GM12873 (cell line): ENCODE results near the gene ILK.

Experiments
- TF ChIP-seq, protein P1 (sequence below): IDR thresholded peaks from 2 replicates; pipeline ENCODE4 v1.5.1; 2012; ENCODE audit warnings: low read depth, mild to moderate bottlenecking, moderate library complexity, low read length, control low read depth; ENCODE audit not compliant: insufficient read depth; ENCODE audit errors: missing control alignments

The ILK gene

DNA sequence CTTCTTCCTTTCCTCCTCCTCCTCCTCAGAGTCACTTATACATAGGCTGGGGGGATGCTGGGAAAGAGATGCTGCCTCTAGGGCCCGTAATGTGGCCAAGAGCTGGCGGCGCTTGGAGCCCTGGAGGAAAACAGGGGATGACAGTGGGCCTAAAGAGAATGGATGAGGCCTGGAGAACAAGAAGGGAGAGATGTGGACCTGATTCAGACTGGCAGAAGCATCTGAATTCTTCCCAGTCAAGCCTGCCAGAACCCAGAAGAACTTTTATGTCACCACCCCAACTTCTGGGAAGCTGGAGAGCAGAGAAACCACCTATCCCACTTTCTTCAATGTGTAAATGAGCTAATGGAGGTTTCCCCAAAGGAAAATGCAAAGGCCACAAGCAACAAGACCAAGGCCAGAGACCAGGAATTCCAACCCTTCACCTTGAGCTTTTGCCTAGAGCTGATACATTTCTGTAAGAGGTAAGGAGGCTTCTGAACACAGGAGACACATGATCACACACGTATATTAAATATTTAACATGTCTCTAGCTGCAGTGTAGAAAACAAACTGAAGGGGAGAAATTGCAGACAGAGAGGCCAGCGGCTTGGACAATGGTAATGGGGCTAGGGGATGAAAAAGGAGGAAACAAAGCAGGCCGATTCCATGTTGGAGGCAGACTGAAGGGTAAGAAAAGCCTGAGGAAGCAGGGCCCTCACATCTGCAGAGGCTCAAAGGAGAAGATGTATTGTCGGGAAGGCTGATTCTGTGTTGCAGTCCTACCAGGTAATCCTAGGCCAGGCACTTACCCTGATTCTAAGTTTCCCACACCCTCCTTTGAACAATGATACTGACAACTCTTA lies 1.3 kb upstream of the ILK start:
- TF ChIP-seq, protein P1, sequence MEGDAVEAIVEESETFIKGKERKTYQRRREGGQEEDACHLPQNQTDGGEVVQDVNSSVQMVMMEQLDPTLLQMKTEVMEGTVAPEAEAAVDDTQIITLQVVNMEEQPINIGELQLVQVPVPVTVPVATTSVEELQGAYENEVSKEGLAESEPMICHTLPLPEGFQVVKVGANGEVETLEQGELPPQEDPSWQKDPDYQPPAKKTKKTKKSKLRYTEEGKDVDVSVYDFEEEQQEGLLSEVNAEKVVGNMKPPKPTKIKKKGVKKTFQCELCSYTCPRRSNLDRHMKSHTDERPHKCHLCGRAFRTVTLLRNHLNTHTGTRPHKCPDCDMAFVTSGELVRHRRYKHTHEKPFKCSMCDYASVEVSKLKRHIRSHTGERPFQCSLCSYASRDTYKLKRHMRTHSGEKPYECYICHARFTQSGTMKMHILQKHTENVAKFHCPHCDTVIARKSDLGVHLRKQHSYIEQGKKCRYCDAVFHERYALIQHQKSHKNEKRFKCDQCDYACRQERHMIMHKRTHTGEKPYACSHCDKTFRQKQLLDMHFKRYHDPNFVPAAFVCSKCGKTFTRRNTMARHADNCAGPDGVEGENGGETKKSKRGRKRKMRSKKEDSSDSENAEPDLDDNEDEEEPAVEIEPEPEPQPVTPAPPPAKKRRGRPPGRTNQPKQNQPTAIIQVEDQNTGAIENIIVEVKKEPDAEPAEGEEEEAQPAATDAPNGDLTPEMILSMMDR = no peak

DNA sequence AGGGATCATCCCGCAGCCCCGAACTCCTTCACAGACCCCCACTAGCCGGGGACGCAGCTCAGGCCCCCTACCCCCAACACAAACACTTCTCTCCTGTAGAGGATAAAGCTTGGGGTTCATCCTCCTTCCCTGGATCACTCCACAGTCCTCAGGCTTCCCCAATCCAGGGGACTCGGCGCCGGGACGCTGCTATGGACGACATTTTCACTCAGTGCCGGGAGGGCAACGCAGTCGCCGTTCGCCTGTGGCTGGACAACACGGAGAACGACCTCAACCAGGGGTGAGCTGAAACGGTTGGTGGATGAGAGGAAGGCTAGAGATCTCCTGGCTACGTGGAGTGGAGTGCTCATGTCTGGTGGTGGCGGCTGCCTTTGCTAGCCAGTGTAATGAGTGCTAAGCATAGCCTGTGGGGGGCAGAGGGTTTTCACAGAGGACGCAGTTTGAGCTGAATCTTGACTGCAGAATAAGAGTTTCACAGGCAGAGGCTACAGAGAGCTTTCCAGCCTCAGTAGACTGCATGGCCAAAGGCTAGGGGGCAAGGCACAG lies 580 bp downstream of the ILK start:
- TF ChIP-seq, protein P1 = peak; percentile 38

DNA sequence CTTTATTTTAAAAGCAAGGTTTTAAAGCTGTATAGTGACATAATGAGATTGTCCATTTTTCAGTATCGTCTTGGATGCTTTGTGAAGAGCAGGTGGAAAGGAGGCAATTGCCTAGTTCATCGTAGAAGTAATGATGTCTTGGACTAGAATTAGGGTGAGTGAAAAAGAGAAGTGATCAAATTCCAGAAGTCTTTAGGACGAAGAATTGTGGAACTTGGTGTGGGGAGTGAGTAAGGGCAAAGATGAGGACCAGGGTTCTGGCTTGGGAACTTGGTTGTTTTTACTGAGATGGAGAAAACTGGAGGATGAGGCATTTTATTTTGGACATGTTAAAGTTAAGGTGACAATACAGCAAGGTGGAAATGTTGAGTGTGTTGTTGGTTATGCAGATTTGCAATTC lies 1.2 kb downstream of the ILK start:
- TF ChIP-seq, protein P1 = no peak

DNA sequence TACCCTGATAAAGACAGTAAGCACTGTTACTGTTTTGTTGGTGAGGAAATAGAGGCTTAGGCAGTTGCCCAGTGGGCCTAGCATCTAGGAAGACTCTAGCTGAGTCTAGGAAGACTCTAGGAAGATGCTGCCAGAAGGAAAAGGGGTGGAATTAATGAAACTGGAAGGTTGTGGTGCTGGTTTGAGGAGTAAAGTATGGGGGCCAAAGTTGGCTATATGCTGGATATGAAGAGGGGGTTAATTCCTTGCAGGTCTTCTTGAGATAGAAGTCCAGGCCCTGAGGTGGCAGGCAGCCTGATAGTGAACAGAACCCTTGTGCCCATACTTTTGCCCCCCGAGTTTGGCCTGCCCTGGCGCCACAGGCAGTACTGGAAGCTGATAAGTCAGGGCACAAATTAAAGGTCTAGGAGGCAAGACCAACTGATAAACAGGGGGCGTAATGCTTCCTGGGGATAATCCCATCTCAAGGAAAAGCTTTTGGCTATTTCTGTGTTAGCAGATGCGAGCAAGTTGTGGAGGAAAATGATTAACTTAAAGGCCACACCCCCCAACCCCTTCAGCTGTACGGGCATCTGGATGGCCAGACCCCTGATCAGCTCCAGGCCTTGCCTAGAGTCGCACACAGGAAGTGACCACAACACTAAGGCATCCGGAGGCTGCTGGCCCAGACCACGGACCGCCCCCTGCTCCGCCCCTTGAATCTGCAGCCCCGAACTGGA lies 3.1 kb downstream of the ILK start:
- TF ChIP-seq, protein P1 = no peak

DNA sequence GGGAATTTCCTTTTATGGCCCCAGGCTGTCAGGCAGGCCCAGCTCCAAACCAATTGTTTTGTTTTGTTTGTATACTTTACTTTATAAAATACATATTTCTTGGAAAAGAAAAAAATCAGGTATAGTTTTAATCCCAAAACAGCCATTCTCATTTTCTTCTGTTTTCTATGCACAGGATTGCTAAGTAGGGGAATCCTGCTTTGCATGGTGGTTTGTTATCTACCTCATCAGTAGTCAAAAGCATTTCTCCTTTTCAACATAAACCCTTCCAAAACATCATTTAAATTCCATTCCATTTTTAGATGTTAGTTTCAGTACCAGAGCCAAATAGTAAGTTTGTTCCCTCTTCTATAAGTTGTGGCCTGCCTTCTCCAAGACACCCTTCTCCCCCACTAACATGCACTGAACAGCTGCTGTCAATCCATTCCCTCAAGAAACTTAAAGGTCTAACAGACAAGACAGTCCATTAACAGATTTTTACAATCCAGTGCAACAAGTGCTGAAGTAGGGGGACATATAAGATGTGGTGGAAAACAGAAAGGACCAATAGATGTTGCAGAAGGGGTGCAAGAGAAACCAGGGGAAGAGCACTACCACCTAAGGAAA lies 3.7 kb downstream of the ILK start:
- TF ChIP-seq, protein P1 = no peak

DNA sequence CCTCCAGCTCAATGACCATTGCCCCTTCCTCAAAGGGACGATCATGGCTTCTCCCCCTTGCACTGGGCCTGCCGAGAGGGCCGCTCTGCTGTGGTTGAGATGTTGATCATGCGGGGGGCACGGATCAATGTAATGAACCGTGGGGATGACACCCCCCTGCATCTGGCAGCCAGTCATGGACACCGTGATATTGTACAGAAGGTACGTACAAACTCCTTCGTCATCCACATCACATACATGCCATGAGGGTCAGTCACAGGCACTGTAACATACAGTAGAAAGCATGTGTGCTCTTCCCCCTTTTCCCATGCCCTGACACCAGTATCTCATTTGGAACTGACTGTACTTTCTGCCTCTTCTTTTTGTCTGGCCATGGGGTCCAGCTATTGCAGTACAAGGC lies 4.4 kb downstream of the ILK start:
- TF ChIP-seq, protein P1 = no peak

DNA sequence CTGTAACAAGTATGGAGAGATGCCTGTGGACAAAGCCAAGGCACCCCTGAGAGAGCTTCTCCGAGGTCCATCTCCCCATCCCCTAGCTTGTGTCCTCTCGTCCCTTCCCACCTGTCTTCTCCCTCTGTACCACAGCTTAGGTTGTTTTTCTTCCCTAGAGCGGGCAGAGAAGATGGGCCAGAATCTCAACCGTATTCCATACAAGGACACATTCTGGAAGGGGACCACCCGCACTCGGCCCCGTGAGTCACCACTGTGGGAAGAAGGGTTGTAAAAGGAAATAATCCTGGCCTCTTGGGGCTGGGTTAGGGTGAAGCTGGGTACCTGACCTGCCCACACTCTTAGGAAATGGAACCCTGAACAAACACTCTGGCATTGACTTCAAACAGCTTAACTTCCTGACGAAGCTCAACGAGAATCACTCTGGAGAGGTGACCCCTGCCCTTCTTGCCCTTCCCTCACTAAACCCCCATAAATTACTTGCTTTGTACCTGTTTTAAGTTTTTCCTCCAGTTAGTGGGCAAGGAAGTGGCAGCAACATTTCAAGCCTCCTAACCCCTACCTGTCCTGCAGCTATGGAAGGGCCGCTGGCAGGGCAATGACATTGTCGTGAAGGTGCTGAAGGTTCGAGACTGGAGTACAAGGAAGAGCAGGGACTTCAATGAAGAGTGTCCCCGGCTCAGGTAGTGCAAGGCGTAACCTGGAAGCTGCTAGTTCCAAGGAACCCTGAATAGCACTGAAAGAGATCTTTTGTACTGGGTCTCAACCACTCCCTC lies 5.3 kb downstream of the ILK start:
- TF ChIP-seq, protein P1 = no peak
